Right lung (tissue), 5 donors: Measurements from ENCODE around the gene CFAP46. TPM values are rescaled to one million over a fixed set of nuclear protein-coding genes. Genes with fewer than 3 reads are reported as not detected.
"Not testable (repeated sequence)": the region's sequence is repeated elsewhere in the genome, so short reads cannot be mapped to it uniquely, and the experiment has no call there.

Source experiments
- DNase-seq, 2 donors: peaks; one replicate each; pipeline ENCODE4 v3.0.0-alpha.2; 2013
- polyA plus RNA-seq, 5 donors: library from polyadenylated mRNA; unstranded; fragments of 120-200 nt; gene quantifications; one replicate each; pipeline versions ENCODE4 v1.2.1 to v1.2.3, GENCODE V29; 2013; ENCODE audit warnings: inconsistent platforms in 1 of 5, low replicate concordance in 1 of 5; ENCODE audit not compliant: insufficient read length in 5 of 5, insufficient read depth in 1 of 5

CFAP46 gene
- polyA plus RNA-seq, 5 donors: 2.3 to 5.2 (median 3.8) TPM

GRCh38 chr10:132914732-132915131 is 27.6 kb downstream of the CFAP46 start:
- DNase-seq: no peak

GRCh38 chr10:132913559-132914115 is 28.7 kb downstream of the CFAP46 start:
- DNase-seq: no peak

- DNase-seq: no peak
These were observed 29.4 kb downstream of the CFAP46 start for GRCh38 chr10:132912713-132913558.

GRCh38 chr10:132912225-132912712 is 30.1 kb downstream of the CFAP46 start:
- no peak for DNase-seq

GRCh38 chr10:132911786-132912097 is 30.6 kb downstream of the CFAP46 start:
- DNase-seq: no peak

GRCh38 chr10:132910901-132911785 is 31.2 kb downstream of the CFAP46 start:
- no peak for DNase-seq

- no peak for DNase-seq
These were observed 32.0 kb downstream of the CFAP46 start for GRCh38 chr10:132910186-132910880.

- no peak for DNase-seq
These were observed 32.8 kb downstream of the CFAP46 start for GRCh38 chr10:132909491-132910071.

GRCh38 chr10:132908621-132909295 is 33.6 kb downstream of the CFAP46 start:
- DNase-seq: no peak

- no peak for DNase-seq
These were observed 34.3 kb downstream of the CFAP46 start for GRCh38 chr10:132907821-132908620.

GRCh38 chr10:132906836-132907235 is 35.5 kb downstream of the CFAP46 start:
- no peak for DNase-seq

GRCh38 chr10:132906106-132906505 is 36.3 kb downstream of the CFAP46 start:
- DNase-seq: no peak

- no peak for DNase-seq
These were observed 36.7 kb downstream of the CFAP46 start for GRCh38 chr10:132905661-132906060.

- no peak for DNase-seq
These were observed 37.3 kb downstream of the CFAP46 start for GRCh38 chr10:132904814-132905649.

GRCh38 chr10:132904181-132904813 is 38.1 kb downstream of the CFAP46 start:
- no peak for DNase-seq

GRCh38 chr10:132902656-132903575 is 39.5 kb downstream of the CFAP46 start:
- not testable (repeated sequence) for DNase-seq

- no peak for DNase-seq
These were observed 41.0 kb downstream of the CFAP46 start for GRCh38 chr10:132901351-132901750.
